Epithelial cell of proximal tubule (primary cell): ENCODE data around the gene IFT43. TPM values are rescaled to one million over a fixed set of nuclear protein-coding genes. Genes with fewer than 3 reads are reported as not detected.

Experiments used
- DNase-seq: peaks from one replicate; pipeline ENCODE4 v3.0.0-alpha.2; 2011; ENCODE audit warnings: low read depth
- H3K4me3 ChIP-seq: 2 replicates; pipeline ENCODE4 v1.5.1; 2011; ENCODE audit warnings: low read depth, mild to moderate bottlenecking, low read length
- CTCF ChIP-seq: conservative IDR thresholded peaks from 2 replicates; pipeline ENCODE4 v1.5.1; 2012; ENCODE audit warnings: low read depth, mild to moderate bottlenecking, low read length
- total RNA-seq: library from RNA; depleted of rRNA; stranded (reverse); fragments of >200 nt; gene quantifications from 2 replicates; pipeline ENCODE4 v1.2.3, GENCODE V29; 2015

Gene IFT43
- total RNA-seq, 1 donor from 2014 or later, result 28.3 TPM

GRCh38 chr14:75986439-75986765, 839 bp downstream of the IFT43 start:
- peak overlapping the region; percentile 98 for H3K4me3 ChIP-seq
- no peak for TF ChIP-seq CTCF
- DNase-seq, result no peak

GRCh38 chr14:75987201-75987970, 1.8 kb downstream of the IFT43 start:
- no peak for TF ChIP-seq CTCF
- H3K4me3 ChIP-seq, result no peak overlapping the region
- no peak for DNase-seq

GRCh38 chr14:75989134-75989533, 3.6 kb downstream of the IFT43 start:
- no peak overlapping the region for H3K4me3 ChIP-seq
- DNase-seq, result peak; percentile 71
- TF ChIP-seq CTCF, result no peak

GRCh38 chr14:75990297-75990696, 4.7 kb downstream of the IFT43 start:
- H3K4me3 ChIP-seq, result no peak overlapping the region
- TF ChIP-seq CTCF, result no peak
- no peak for DNase-seq

- no peak for DNase-seq
- no peak overlapping the region for H3K4me3 ChIP-seq
- TF ChIP-seq CTCF, result no peak
These were observed 6.2 kb downstream of the IFT43 start for GRCh38 chr14:75991753-75992152.

GRCh38 chr14:75993567-75994041, 8.0 kb downstream of the IFT43 start:
- no peak overlapping the region for H3K4me3 ChIP-seq
- DNase-seq, result no peak
- peak; percentile 55 for TF ChIP-seq CTCF
